ENCODE data around the gene PVALEF. TPM values are rescaled to one million over a fixed set of nuclear protein-coding genes. Genes with fewer than 3 reads are reported as not detected.

PVALEF gene
- total RNA-seq, 2 donors from 2014 or later: not detected

GRCh38 chr17:81189670-81190530, 24.6 kb downstream of the PVALEF start:
- ATAC-seq (no peak), DNase-seq (no peak)
- intact Hi-C loops (cut with DNase I, micrococcal nuclease): no loop called here

- ATAC-seq: no peak
- no peak for DNase-seq
- intact Hi-C loops (cut with DNase I, micrococcal nuclease): no loop called here
These were observed 25.3 kb downstream of the PVALEF start for GRCh38 chr17:81190591-81190990.

- no peak for DNase-seq
- no peak for ATAC-seq
- intact Hi-C loops (cut with DNase I, micrococcal nuclease): no loop called here
These were observed 25.8 kb downstream of the PVALEF start for GRCh38 chr17:81191116-81191515.

GRCh38 chr17:81191646-81192045, 26.3 kb downstream of the PVALEF start:
- no peak for ATAC-seq
- intact Hi-C loops (cut with DNase I, micrococcal nuclease): no loop called here
- no peak for DNase-seq

- no peak for DNase-seq
- intact Hi-C loops (cut with DNase I, micrococcal nuclease): no loop called here
These were observed 27.2 kb downstream of the PVALEF start for GRCh38 chr17:81192386-81193050.

GRCh38 chr17:81193051-81193410, 27.7 kb downstream of the PVALEF start:
- no peak for ATAC-seq
- intact Hi-C loops (cut with DNase I, micrococcal nuclease): no loop called here

More at GRCh38 chr17:81192386-81193050, 27.2 kb downstream of the PVALEF start:
- no peak for ATAC-seq

GRCh38 chr17:81193470-81194224, 28.3 kb downstream of the PVALEF start:
- ATAC-seq (no peak), DNase-seq (no peak)
- intact Hi-C loops (cut with DNase I, micrococcal nuclease): no loop called here

More at GRCh38 chr17:81193051-81193410, 27.7 kb downstream of the PVALEF start:
- DNase-seq: no peak

- ATAC-seq: no peak
- no peak for DNase-seq
- intact Hi-C loops (cut with DNase I, micrococcal nuclease): no loop called here
These were observed 29.0 kb downstream of the PVALEF start for GRCh38 chr17:81194225-81194760.

GRCh38 chr17:81194941-81195901, 29.9 kb downstream of the PVALEF start:
- DNase-seq (no peak), ATAC-seq (no peak)
- intact Hi-C loops (cut with DNase I, micrococcal nuclease): no loop called here

GRCh38 chr17:81195941-81196495, 30.7 kb downstream of the PVALEF start:
- DNase-seq: no peak
- intact Hi-C loops (cut with DNase I, micrococcal nuclease): no loop called here
- no peak for ATAC-seq

GRCh38 chr17:81196505-81197408, 31.4 kb downstream of the PVALEF start:
- intact Hi-C loops (cut with DNase I, micrococcal nuclease): no loop called here
- DNase-seq (no peak), ATAC-seq (no peak)

GRCh38 chr17:81197409-81197795, 32.1 kb downstream of the PVALEF start:
- intact Hi-C loops (cut with DNase I, micrococcal nuclease): no loop called here
- ATAC-seq: no peak

GRCh38 chr17:81197831-81198490, 32.7 kb downstream of the PVALEF start:
- DNase-seq: no peak
- no peak for ATAC-seq
- intact Hi-C loops (cut with DNase I, micrococcal nuclease): no loop called here

More at GRCh38 chr17:81197409-81197795, 32.1 kb downstream of the PVALEF start:
- DNase-seq: no peak

- DNase-seq (no peak), ATAC-seq (no peak)
- intact Hi-C loops (cut with DNase I, micrococcal nuclease): no loop called here
These were observed 33.6 kb downstream of the PVALEF start for GRCh38 chr17:81198826-81199481.

GRCh38 chr17:81199482-81199830, 34.1 kb downstream of the PVALEF start:
- intact Hi-C loops (cut with DNase I, micrococcal nuclease): no loop called here
- ATAC-seq (no peak), DNase-seq (no peak)

GRCh38 chr17:81200201-81200600, 34.9 kb downstream of the PVALEF start:
- no peak for ATAC-seq
- intact Hi-C loops (cut with DNase I, micrococcal nuclease): no loop called here
- DNase-seq: no peak
